A673 (cell line): ENCODE data around the gene WDFY4. TPM values are rescaled to one million over a fixed set of nuclear protein-coding genes. Genes with fewer than 3 reads are reported as not detected.

Experiments
- BruUV-seq: library from RNA; stranded (reverse); fragments of 400-500 nt; replicated peaks from 2 replicates; lab custom pipeline; 2021; lab: Mats Ljungman, UMichigan
- CTCF ChIA-PET: fragments of 300-600 bp; sonication (Branson Sonifier 250); formaldehyde crosslinking; loops from one replicate; lab custom pipeline; 2022; ENCODE audit warnings: antibody characterized with exemption; lab: Charles Lee
- POLR2A ChIA-PET: fragments of 300-600 bp; sonication (Branson Sonifier 250); formaldehyde crosslinking; loops from one replicate; lab custom pipeline; 2022; ENCODE audit warnings: antibody characterized with exemption; ENCODE audit not compliant: low non-redundant PET; lab: Charles Lee
- DNase-seq: peaks from one replicate; pipeline ENCODE4 v3.0.0-alpha.2; 2015; ENCODE audit warnings: low spot score
- H3K27ac ChIP-seq: fragments of 200-600 bp; sonication (generic); 2 replicates; pipeline ENCODE4 v1.5.1; 2016; ENCODE audit warnings: mixed run types, low read depth, mild to moderate bottlenecking, mixed read lengths, antibody characterized with exemption, low read length; ENCODE audit not compliant: poor library complexity, severe bottlenecking
- H3K27me3 ChIP-seq: fragments of 200-600 bp; sonication (generic); replicated peaks from 2 replicates; pipeline ENCODE4 v1.6.1; 2017; ENCODE audit warnings: mixed run types, low read depth, mild to moderate bottlenecking, mixed read lengths, antibody characterized with exemption, low read length; ENCODE audit not compliant: insufficient read depth, poor library complexity
- H3K36me3 ChIP-seq: fragments of 200-600 bp; sonication (generic); 2 replicates; pipeline ENCODE4 v1.6.1; 2016; ENCODE audit warnings: mixed run types, mild to moderate bottlenecking, mixed read lengths, antibody characterized with exemption, low read length; ENCODE audit not compliant: insufficient read depth, poor library complexity, severe bottlenecking
- H3K4me1 ChIP-seq: fragments of 200-600 bp; sonication (generic); 2 replicates; pipeline ENCODE4 v1.6.1; 2017; ENCODE audit warnings: mixed run types, mild to moderate bottlenecking, mixed read lengths, antibody characterized with exemption, low read length; ENCODE audit not compliant: insufficient read depth, poor library complexity, severe bottlenecking
- H3K4me3 ChIP-seq: fragments of 200-600 bp; sonication (generic); 2 replicates; pipeline ENCODE4 v1.5.1; 2016; ENCODE audit warnings: low read depth, mixed run types, mild to moderate bottlenecking, mixed read lengths, low read length; ENCODE audit not compliant: poor library complexity, severe bottlenecking
- H3K9me3 ChIP-seq: fragments of 200-600 bp; sonication (generic); 2 replicates; pipeline ENCODE4 v1.6.1; 2016; ENCODE audit warnings: mixed run types, low read depth, mild to moderate bottlenecking, mixed read lengths, antibody characterized with exemption, low read length; ENCODE audit not compliant: poor library complexity, severe bottlenecking
- CTCF ChIP-seq: fragments of 300-800, 200-600 bp; sonication (generic); conservative IDR thresholded peaks from 2 replicates; pipeline ENCODE4 v1.5.1; 2017; ENCODE audit warnings: low read depth, mild to moderate bottlenecking, antibody characterized with exemption, low read length, moderate library complexity, mixed read lengths
- EZH2 ChIP-seq: fragments of 200-600 bp; sonication (generic); IDR thresholded peaks from 2 replicates; pipeline ENCODE4 v1.6.1; 2017; ENCODE audit warnings: borderline replicate concordance, low read depth, mild to moderate bottlenecking, mixed read lengths, antibody characterized with exemption, low read length; ENCODE audit not compliant: poor library complexity, severe bottlenecking
- intact Hi-C: fragments of 100-400 bp; cut with micrococcal nuclease; formaldehyde crosslinking; loops from one replicate; pipeline ENCODE4 v1.10.0; 2022; ENCODE audit not compliant: unreplicated experiment
- total RNA-seq: library from RNA; stranded (reverse); gene quantifications from 2 replicates; pipeline ENCODE4 v1.2.3, GENCODE V29; 2021

The WDFY4 gene
- total RNA-seq, 1 experiment from 2014 or later, result not detected

DNA sequence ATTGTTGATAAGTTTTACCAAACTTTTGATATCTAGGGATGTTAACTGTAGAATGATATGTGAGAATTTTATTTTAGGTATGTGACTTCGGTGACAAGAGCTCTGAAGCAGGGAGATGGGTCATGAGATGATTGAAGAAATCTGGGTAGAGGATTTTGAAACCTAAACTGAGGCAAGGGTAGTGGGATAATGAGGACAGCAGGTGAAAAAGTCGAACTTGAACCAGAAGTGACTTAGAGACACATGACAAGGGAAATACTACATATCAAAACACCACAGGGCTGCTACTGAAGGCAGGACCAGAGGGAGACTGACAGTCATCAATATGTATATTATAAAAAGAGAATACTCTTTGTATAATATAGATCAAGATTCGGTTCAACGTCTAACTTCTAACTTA is 113.2 kb downstream of the WDFY4 start:
- no TSS peak for BruUV-seq
- TF ChIP-seq CTCF, result no peak
- TF ChIP-seq EZH2, result no peak
- ChIA-PET POLR2A (no interaction called here), CTCF (no interaction called here)
- no peak overlapping the region for H3K4me3 ChIP-seq
- no peaks in the 10 kb centered on the region for H3K27me3 ChIP-seq
- no peaks in the 10 kb centered on the region for H3K9me3 ChIP-seq
- no peak for DNase-seq
- intact Hi-C loops, result no loop called here
- no peaks in the 10 kb centered on the region for H3K4me1 ChIP-seq
- H3K27ac ChIP-seq, result no peak overlapping the region
- H3K36me3 ChIP-seq, result no peaks in the 10 kb centered on the region

- no TSS peak for BruUV-seq
- no peak overlapping the region for H3K4me3 ChIP-seq
- no peak overlapping the region for H3K27ac ChIP-seq
- H3K9me3 ChIP-seq, result no peaks in the 10 kb centered on the region
- no peak for DNase-seq
- intact Hi-C loops, result no loop called here
- no peaks in the 10 kb centered on the region for H3K36me3 ChIP-seq
- POLR2A ChIA-PET, result no interaction called here
- no peaks in the 10 kb centered on the region for H3K4me1 ChIP-seq
- no peaks in the 10 kb centered on the region for H3K27me3 ChIP-seq
- CTCF ChIA-PET, result no interaction called here
- no peak for TF ChIP-seq CTCF
- TF ChIP-seq EZH2, result no peak
Observed at GRCh38 chr10:48798481-48799254, 114.0 kb downstream of the WDFY4 start.

DNA sequence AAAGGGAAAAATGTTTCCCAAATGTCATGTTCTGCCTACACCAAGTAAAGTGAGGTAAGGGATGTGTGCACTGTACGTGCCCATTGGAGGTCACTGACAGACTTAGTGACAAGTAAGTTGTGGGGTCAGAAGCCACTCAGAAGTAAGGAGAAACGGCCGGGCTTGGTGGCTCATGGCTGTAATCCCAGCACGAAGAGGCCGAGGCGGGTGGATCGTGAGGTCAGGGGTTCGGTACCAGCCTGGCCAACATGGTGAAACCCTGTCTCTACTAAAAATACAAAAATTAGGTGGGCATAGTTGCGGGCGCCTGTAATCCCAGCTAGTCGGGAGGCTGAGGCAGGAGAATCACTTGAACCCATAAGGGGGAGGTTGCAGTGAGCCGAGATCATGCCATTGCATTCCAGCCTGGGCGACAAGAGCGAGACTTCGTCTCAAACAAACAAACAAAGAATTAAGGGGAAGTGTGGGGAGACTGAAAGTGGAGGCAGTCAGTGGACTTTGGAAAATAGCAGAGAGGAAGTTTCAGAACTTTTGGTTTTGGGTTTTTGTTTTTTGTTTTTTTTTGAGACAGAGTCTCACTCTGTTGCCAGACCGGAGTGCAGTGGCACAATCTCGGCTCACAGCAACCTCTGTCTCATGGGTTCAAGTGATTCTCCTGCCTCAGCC is 114.8 kb downstream of the WDFY4 start:
- no peak overlapping the region for H3K4me3 ChIP-seq
- TF ChIP-seq EZH2 (no peak), CTCF (no peak)
- DNase-seq, result no peak
- H3K27ac ChIP-seq, result no peak overlapping the region
- ChIA-PET POLR2A (no interaction called here), CTCF (no interaction called here)
- no peaks in the 10 kb centered on the region for H3K27me3 ChIP-seq
- H3K9me3 ChIP-seq, result no peaks in the 10 kb centered on the region
- intact Hi-C loops, result loop anchor here (5.0 kb wide), 1 partner anchor 53 kb away; no protein-coding TSS in a partner anchor
- no peaks in the 10 kb centered on the region for H3K36me3 ChIP-seq
- no peaks in the 10 kb centered on the region for H3K4me1 ChIP-seq
- BruUV-seq, result no TSS peak
